ENCODE results near the gene TRAPPC6A. TPM values are rescaled to one million over a fixed set of nuclear protein-coding genes. Genes with fewer than 3 reads are reported as not detected.

Gene TRAPPC6A, protein sequence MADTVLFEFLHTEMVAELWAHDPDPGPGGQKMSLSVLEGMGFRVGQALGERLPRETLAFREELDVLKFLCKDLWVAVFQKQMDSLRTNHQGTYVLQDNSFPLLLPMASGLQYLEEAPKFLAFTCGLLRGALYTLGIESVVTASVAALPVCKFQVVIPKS
- total RNA-seq = 14.2 TPM
- long read RNA-seq, partial matches to known transcripts = 0 of 8 reads
- long read RNA-seq, other reads (novel, unspliced or antisense) = 5 of 8 reads

DNA sequence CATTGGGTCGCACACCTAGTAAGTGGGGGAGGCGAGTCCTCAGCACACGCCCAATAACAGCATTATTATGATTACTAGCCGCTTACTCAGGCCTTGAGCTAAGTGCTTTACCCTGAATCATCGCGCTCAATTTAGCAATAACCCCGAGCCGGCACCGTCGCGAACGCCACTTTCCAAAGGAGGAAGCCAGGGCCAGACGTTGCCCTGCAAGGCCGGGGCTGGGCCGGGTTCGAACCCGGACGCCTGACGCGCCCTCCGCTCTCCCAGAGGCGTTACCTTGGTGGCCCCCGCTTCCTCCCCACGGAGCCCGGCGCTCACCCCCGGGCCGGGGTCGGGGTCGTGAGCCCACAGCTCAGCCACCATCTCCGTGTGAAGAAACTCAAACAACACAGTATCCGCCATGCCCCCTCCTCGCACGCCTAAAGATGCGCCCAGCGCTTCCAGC, at the start of gene TRAPPC6A:
Gene TRAPPC6A, minus strand, starts transcription at position 421 of the 445 bp plus-strand sequence. Its CDS starts 19 bp downstream, at position 402.
- ATAC-seq = no peak
- intact Hi-C loops (cut with DNase I) = loop anchor here (5.0 kb wide), 1 partner anchor 86 kb away; the partner anchor contains the start of gene PPP1R37

DNA sequence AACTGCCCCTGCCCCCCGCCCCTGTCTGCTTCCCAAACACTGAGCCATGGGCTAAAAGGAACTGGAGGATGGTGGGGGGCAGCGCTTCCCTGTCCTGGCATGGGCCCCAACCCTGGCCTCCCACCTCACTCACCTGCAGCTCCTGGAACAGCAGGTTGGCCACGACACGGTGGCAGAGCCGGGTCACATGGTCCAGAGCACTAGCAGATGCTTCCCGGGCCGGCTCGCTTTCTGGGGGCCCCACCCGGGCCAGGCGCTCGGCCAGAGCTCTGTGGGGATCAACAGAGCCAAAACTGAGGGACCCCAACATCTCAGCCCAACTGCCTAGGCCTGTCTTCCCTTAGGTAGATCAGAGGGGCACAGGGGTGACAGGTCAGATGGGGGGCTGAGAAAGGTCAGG, 46.6 kb upstream of the TRAPPC6A start:
- DNase-seq (ENCODE audit: missing footprints) = no peak
- ATAC-seq = no peak
- intact Hi-C loops (cut with DNase I) = no loop called here

More for the DNA sequence above, at the start of gene TRAPPC6A:
- DNase-seq (ENCODE audit: missing footprints) = no peak

DNA sequence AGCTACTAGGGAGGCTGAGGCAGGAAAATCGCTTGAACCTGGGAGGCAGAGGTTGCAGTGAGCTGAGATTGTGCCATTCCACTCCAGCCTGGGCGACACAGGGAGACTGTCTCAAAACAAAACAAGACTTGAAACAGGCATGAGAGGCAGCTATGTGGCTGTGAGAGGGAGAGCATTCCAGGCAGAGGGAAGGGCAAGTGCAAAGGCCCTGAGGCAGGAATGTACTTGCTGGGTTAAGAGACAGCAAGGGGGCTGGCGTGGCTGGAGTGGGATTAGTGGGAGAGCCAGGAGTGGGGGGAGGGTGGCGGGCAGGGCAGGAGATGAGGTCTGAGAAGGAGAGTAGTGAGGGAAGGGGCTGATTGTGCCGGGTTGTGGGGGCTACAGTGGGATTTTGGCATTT, 45.8 kb upstream of the TRAPPC6A start:
- intact Hi-C loops (cut with DNase I) = no loop called here
- no peak for DNase-seq (ENCODE audit: missing footprints)
- no peak for ATAC-seq

DNA sequence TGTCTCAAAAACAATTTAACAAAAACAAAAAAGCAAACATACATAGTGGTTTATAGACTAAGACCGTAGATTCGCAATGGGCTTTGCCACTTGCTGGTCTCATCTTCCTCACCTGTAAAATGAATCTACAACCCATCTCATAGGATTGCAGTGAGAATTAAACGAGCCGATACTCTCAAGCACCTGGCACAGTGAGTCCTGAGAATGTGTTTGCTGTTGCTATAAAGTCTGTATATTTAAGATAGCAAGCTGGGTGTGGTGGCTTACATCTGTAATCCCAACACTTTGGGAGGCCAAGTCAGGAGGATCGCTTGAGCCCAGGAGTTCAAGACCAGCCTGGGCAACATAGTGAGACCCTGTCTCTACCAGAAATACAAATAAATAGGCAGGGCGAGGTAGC, 44.7 kb upstream of the TRAPPC6A start:
- ATAC-seq = no peak
- DNase-seq (ENCODE audit: missing footprints) = no peak
- intact Hi-C loops (cut with DNase I) = no loop called here

DNA sequence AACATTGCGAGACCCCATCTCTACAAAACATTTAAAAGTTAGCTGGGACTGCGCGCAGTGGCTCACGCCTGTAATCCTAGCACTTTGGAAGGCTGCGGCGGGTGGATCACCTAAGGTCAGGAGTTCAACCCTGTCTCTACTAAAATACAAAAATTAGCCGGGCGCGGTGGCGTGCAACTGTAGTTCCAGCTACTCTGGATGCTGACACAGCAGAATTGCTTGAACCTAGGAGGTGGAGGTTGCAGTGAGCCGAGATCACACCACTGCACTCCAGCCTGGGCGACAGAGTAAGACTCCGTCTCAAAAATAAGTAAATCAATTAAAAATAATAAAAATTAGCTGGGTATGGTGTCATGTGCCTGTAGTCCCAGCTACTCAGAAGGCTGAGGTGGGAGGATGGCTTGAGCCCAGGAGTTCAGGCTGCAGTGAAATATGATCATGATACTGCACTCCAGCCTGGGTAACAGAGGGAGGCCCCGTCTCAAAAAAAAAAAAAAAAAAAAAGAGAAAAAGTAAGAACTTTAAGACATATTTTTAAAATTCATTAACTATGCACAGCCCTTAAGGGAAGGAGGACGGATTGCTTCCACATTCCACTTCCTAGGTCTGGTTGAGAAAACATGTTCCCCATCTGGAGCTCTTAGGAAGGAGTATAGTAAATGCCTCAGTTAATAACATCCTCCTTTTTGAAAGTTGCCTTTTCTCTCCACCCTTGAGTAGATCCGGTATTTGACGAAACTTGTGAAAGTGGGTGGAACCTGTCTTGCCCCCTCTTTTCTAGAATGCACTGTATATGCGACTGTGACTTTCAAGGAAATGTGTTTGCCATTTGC, 41.1 kb upstream of the TRAPPC6A start:
- no peak for DNase-seq (ENCODE audit: missing footprints)
- intact Hi-C loops (cut with DNase I) = no loop called here
- no peak for ATAC-seq

DNA sequence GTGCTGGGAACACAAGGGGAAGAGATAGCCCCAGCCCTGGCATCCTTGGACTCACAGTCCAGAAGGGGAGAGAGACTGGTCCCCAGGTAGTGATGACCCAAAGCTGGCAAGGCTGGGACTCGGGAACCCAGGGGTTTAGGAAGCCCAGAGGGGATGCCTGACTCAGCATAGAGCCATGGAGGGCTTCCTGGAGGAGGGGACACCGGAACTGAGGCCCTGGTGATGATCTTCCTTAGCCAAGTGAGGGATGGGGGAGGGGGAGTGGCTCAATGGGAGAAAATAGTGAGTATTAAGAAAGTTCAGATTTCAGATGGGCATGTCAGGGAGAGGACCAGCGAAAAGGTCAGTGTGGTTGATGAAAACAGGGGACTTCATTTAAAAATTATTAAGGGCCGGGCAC, 40.4 kb upstream of the TRAPPC6A start:
- ATAC-seq = no peak
- no peak for DNase-seq (ENCODE audit: missing footprints)
- intact Hi-C loops (cut with DNase I) = no loop called here

DNA sequence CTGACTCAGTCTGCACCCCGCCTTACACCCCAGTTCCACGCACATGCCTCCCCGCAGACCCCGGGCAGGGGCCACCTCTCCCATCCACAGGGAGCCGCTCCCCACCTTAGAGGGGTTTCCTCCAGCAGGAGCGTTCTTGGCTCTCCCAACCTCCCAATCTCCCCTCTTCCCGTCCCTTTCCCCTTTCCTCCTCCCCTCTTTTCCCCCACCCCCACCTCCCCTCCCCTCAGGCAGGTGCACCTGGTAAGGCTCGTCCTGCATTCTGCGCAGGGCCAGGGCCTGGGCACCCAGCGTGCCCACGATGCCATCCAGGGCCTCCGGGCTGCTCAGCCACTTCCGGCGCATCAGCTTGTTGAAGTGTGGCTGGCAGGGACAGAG, 39.9 kb upstream of the TRAPPC6A start:
- DNase-seq (ENCODE audit: missing footprints) (no peak), ATAC-seq (no peak)
- intact Hi-C loops (cut with DNase I) = no loop called here

DNA sequence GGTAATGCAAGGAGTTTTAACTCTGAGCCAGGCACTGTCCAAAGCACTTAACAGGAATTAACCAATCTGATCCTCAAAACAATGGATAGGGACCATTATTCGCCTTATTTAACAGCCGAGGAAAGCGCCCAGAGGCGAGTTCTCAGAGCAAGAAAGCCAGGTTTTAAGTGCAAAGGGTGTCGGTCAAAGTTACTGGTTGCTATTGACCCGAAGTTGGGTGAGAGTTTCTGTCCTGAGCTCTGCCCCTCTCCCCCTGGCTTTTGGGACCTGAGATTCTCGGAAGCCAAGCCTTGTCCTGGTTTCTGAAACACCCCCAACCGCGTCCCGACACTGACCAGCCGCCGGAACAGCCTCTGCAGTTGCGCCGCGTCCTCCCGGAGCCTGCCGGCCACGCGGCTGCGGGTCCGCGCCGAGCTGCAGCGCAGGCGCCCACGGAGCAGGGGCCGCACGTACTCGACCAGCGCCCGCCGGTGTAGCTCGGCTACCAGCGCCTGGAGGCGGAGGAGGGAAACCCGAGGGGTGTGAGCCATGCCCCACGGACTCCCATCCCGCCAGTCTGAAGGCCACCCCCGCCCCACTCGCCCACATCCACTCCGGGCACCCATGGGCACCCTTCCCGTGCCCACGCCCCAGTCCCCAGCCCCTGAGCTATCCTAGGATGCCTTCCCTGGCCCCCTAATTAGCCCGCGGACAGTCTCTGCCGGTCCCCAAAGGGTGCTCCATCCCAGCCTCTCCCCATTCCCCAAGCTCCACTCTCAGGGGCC, 39.3 kb upstream of the TRAPPC6A start:
- intact Hi-C loops (cut with DNase I) = no loop called here
- no peak for ATAC-seq
- no peak for DNase-seq (ENCODE audit: missing footprints)

DNA sequence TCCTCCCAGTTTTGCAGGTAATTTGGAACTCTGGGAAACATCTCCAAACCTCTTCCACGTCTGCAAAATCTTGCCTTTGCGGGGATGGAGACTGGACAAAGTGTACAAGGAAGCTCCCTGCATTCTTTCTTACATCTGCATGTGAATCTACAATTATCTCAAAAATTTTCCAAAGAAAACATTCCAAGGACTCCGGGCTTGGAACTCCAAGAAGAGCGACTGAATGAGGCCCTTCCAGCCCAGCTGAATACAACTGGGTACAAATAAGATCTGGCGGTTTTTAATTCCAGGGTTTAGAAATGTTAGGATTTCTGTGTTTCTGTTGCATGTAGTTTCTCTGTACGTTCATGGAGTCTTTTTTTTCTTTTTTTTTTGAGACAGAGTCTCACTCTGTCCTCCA, 38.6 kb upstream of the TRAPPC6A start:
- intact Hi-C loops (cut with DNase I) = no loop called here
- ATAC-seq = no peak
- no peak for DNase-seq (ENCODE audit: missing footprints)

DNA sequence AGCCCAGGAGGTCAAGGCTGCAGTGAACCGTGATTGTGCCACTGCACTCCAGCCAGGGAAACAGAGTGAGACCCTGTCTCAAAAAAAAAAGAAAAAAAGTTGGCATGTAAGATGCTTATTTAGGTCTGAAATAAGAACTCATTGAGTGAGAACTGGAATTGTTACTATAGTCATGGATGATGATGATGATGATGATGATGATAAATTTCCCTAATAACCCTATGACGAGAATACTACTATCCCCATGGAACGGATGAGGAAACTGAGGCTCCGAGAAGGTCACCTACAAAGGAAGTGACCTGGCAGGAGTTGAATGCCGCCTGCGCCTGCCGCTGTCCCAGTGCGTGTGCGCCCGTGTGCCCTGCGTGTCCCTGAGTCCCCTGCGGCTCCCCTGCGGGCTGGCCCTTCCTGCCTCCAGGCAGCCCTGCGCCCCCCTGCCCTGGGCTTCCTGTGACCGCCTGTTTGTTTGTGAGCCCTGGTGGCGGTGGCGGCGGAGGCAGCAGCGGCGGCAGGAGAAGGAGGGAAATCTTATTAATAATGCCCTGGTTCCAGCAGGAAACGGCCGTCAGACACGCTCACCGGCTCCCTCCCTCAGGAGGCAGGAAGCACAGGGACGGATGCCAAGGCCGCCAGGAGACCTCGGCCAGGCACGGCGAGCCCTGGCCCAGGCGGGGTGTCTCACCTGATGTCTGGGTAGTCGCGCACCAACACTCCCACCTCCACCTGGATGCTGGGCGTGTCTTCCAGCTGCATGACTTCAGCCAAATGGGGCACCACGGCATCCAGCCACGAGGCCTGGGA, 37.6 kb upstream of the TRAPPC6A start:
- intact Hi-C loops (cut with DNase I) = no loop called here
- ATAC-seq (no peak), DNase-seq (ENCODE audit: missing footprints) (no peak)

DNA sequence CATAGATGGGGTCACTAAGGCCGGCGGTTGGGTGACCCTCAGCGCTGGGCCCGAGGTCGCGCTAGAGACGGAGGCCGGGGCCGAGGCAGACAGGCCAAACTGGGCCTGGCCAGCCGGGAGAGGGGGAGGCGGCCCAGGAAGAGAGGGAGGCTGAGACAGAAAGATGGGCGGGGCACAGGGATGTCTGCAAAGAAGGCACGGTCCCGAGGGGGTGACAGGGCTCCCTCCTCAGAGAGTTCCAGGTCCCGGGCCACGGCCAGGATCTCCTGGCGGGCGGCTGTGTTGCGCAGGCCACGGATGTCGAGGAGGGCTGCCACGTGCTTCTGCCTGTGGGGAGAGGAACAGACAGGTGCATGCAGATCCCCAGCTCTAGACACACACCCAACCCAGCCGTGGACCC, 35.0 kb upstream of the TRAPPC6A start:
- DNase-seq (ENCODE audit: missing footprints) (no peak), ATAC-seq (no peak)
- intact Hi-C loops (cut with DNase I) = loop anchor here (5.0 kb wide), 1 partner anchor 34 kb away; the partner anchor contains the start of gene EXOC3L2

DNA sequence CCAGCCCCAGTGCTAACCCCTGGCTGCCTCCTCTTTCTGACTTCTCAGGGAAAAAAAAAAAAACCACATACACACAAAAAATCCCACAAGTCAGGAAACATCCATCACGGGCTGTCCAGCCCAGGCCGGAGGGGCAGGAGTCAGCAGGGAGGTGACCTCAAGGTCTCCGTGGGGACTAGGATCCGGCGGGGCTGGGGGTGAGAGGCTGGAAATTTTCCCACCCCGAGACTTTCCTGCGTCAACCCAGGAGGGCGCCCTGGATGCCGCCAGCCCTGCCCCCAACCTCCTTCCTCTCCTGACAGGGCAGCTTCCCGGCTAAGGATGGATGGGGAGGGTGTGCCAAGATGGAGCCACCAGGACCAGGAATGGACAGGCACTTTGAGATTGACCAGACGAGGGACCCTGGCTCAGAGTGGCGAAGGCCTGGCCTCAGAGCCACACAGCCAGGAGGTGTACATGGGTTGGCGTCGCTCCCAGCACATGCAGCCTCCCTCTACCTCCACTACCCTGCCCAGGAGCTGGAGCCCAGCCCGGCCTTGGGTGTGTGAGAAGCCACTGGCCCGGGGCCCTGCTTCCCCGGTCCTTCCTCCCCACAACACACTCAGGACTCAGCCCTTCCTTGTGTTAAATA, 33.8 kb upstream of the TRAPPC6A start:
- ATAC-seq (peak; percentile 52), DNase-seq (ENCODE audit: missing footprints) (peak; percentile 81)
- intact Hi-C loops (cut with DNase I) = loop anchor here (5.0 kb wide), 1 partner anchor 35 kb away; the partner anchor contains the start of gene EXOC3L2

DNA sequence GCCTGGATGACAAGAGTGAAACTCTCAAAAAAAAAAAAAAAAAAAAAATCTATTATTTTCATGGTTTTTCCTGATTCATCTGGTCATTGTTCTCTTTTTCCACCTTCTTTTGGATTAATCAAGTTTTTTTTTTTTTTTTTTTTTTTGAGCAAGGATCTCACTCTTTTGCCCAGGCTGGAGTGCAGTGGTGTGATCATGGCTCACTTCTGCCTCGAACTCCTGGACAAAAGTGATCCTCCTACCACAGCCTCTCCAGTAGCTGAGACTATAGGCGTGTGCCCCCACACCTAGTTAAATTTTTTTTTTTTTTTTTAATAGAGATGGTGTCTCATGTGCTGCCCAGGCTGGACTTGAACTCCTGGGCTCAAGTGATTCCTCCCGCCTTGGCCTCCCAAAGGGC, 28.3 kb upstream of the TRAPPC6A start:
- DNase-seq (ENCODE audit: missing footprints) (no peak), ATAC-seq (no peak)
- intact Hi-C loops (cut with DNase I) = loop anchor here (10.0 kb wide), 1 partner anchor 138 kb away; the partner anchor contains the start of gene KLC3

DNA sequence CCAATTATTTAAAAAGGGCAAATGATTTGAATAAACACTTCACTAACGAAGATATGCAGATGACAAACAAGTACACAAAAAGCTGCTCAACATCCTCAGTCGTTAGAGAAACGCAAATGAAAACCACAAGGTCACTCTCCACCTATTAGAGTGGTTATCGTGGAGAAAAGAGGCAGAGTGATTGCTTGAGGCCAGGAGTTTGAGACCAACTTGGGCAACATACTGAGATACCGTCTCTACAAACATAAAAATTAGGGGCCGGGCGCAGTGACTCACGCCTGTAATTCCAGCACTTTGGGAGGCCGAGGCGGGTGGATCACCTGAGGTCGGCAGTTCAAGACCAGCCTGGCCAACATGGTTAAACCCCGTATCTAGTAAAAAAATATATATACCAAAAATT, 27.8 kb upstream of the TRAPPC6A start:
- intact Hi-C loops (cut with DNase I) = loop anchor here (10.0 kb wide), 1 partner anchor 139 kb away; the partner anchor contains the start of gene KLC3
- no peak for DNase-seq (ENCODE audit: missing footprints)
- ATAC-seq = no peak

DNA sequence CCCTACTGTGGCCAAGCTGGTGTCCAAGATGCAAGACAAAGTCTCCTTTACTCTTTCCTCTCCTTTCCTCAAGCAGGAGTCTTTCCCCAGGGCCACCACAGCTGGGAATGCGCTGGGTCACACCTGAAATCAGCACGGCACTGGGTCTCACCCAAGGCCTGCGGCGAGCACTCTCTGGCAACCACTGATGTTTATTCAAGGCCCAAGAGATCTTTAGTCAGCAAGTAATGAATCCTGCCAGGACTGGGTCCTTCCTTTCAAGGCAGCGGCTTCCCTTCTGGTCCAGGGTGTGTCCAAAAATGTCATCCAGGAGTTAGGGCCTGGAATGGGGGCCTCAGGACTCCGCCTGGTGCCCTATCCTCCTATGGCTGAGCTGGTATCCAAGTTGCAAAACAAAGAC, 24.6 kb upstream of the TRAPPC6A start:
- no peak for DNase-seq (ENCODE audit: missing footprints)
- ATAC-seq = no peak
- intact Hi-C loops (cut with DNase I) = loop anchor here (10.0 kb wide), 1 partner anchor 142 kb away; the partner anchor contains the start of gene KLC3

DNA sequence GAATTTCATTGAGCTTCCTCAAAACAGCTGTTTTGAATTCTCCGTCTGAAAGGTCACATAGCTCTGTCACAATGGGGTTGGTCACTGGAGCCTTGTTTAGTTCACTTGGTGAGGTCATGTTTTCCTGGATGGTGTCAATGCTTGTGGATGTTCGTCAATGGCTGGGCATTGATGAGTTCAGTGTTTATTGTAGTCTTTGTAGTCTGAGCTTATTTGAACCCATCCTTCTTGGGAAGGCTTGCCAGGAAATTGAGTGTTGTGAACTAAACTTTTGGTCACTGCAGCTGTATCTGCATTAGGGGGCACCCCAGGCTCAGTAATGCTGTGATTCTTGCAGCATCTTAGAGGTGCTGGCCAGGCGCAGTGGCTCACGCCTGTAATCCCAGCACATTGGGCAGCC, 22.5 kb upstream of the TRAPPC6A start:
- ATAC-seq (no peak), DNase-seq (ENCODE audit: missing footprints) (no peak)
- intact Hi-C loops (cut with DNase I) = loop anchor here (10.0 kb wide), 1 partner anchor 144 kb away; the partner anchor contains the start of gene KLC3

DNA sequence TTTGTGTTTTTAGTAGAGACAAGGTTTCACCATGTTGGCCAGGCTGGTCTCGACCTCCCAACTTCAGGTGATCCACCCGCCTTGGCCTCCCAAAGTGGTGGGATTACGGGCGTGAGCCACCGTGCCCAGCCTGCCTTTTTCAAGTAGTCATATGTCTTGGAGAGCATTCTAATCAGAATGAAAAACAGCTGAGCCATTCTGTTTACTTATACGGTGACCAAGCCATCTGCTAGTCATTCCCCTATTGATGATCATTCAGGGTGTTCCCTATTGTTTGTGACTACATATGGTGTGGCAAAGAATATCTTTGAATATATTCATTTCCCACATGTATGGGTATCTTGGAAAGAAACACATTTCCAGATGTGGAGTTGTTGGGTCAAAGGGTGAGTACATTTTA, 17.7 kb upstream of the TRAPPC6A start:
- intact Hi-C loops (cut with DNase I) = no loop called here
- DNase-seq (ENCODE audit: missing footprints) = no peak
- no peak for ATAC-seq

DNA sequence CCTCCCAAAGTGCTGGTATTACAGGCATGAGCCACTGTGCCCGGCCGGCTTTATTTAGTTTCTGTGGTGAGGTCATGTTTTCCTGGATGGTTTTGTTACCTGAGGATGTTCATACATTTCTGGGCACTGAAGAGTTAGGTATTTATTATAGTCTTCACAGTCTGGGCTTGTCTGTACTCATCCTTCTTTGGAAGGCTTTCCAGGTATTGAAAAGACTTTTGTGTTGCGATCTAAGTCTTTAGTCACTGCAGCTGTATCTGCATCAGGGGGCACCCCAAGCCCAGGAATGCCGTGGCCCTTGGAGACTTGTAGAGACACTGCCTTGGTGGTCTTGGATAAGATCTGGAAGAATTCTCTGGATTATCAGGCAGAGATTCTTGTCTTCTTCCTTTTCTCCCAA, 13.3 kb upstream of the TRAPPC6A start:
- DNase-seq (ENCODE audit: missing footprints) (peak; percentile 30), ATAC-seq (no peak)
- intact Hi-C loops (cut with DNase I) = no loop called here

Data from Right ventricle myocardium inferior (tissue), 1 donor.